H1 (cell line): ENCODE measurements around the gene CLPTM1L. TPM values are rescaled to one million over a fixed set of nuclear protein-coding genes. Genes with fewer than 3 reads are reported as not detected.

ENCODE experiments used
- CHD7 ChIP-seq: fragments of 300-600 bp; sonication (generic); IDR thresholded peaks from 2 replicates; pipeline ENCODE4 v1.7.1; 2012; ENCODE audit warnings: low read length, moderate library complexity, mild to moderate bottlenecking, inconsistent platforms; ENCODE audit not compliant: insufficient replicate concordance
- SP4 ChIP-seq: IDR thresholded peaks from 2 replicates; pipeline ENCODE4 v1.6.1; 2012; ENCODE audit warnings: low read length, inconsistent platforms
- TEAD4 ChIP-seq: IDR thresholded peaks from 2 replicates; pipeline ENCODE4 v1.6.1; 2012; ENCODE audit warnings: low read depth, low read length, inconsistent platforms, mixed read lengths
- polyA plus RNA-seq, 7 experiments: library from polyadenylated mRNA; depleted of rRNA in 3 of 7; stranded (reverse) in 5 of 7; unstranded in 2 of 7; fragments of >200 nt in 5 of 7; fragments of 200-250 nt in 2 of 7; gene quantifications; 1 replicate in 5 of 7; 2 replicates in 1 of 7; 4 replicates in 1 of 7; pipeline versions ENCODE4 v1.2.1 to v1.2.3, GENCODE V29; 2011 to 2013; ENCODE audit warnings: missing spikeins in 2 of 7, mixed read lengths in 2 of 7
- total RNA-seq: library from RNA; stranded (reverse); fragmentation: NEBNext Ultra II Directional; extraction: Animal tissue kit (Norgen Biotek cat#: 25700); gene quantifications from 2 replicates; pipeline ENCODE4 v1.2.1, GENCODE V29; 2021
- TF ChIP-seq, protein P1 (sequence below): IDR thresholded peaks from 2 replicates; pipeline ENCODE4 v1.6.1; 2011; ENCODE audit warnings: low read depth, mild to moderate bottlenecking, low read length; ENCODE audit not compliant: insufficient read depth

The CLPTM1L gene
- total and polyA plus RNA-seq, 2 of the 8 experiments (the other 6 are each of a cell fraction or from before 2014, with no cell fraction given), result 102 to 119 TPM

DNA sequence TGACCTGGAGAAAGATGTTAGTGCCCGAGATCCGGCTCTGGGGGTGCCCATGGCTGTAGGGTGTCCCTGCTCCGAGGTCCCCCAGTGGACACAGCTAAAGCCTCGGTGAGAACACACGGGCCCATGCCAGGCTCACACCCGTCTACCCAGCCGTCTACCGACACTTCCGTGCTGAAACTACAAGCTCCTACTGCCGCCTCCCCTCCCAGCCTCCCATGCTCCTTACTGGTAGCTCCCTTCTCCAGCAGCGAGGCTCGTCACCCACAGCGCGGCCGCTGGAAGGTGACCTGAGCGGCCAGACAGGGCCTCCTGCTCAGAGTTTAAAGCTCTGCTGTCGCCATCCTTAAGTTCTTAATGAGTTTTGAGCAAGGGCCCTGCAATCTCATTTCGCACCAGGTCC lies 33.2 kb upstream of the CLPTM1L start (continued):
- no peak for TF ChIP-seq CHD7
- no peak for TF ChIP-seq TEAD4
- no peak for TF ChIP-seq SP4
- TF ChIP-seq, protein P1, sequence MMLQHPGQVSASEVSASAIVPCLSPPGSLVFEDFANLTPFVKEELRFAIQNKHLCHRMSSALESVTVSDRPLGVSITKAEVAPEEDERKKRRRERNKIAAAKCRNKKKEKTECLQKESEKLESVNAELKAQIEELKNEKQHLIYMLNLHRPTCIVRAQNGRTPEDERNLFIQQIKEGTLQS, result no peak
